ENCODE measurements around the gene MYH6.

Gene MYH6

DNA sequence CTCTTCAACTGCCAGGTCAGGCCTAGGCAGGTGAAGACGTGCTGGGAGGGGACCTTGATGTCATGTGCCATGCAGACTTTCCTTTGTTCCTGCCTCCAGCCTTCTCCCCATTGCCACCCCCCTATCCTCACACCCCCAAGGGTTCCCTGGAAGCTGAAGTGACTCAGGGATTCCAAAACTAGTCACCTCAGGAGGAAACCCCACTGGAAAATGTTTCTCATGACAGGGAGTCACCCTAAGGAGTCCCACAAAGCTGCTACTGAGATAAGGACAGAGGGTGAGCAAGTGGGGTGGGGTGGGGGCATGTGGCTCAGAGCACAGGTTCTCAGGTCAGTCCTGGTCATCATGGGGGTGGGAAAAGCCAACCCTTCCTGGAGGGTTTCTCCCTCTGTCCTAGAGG lies 37.9 kb downstream of the MYH6 start:
- Histone ChIP-seq H3K4ac (ENCODE audit: low read depth in 1 of 2, low read length in 2 of 2) (no peak overlapping the region), H4K8ac (ENCODE audit: low read length) (no peak overlapping the region), H4K91ac (ENCODE audit: low read length) (no peak overlapping the region), H3K79me1 (replicated peaks; ENCODE audit: low read length, poor library complexity, severe bottlenecking) (no peaks in the 10 kb centered on the region), H2BK5ac (ENCODE audit: low read depth, low read length, poor library complexity, severe bottlenecking) (no peak overlapping the region), H3K18ac (ENCODE audit: low read depth in 1 of 2, low read length in 2 of 2) (no peak overlapping the region), H3K4me1 (ENCODE audit: control insufficient read depth, insufficient read depth, low read depth, low read length) (peaks cover 9% of the 10 kb centered on the region), H3K27me3 (ENCODE audit: control insufficient read depth in 1 of 2, insufficient read depth in 1 of 2, low read length in 2 of 2) (peaks cover 52 to 62% of the 10 kb centered on the region in 2 experiments), H2BK15ac (ENCODE audit: low read depth, poor library complexity, severe bottlenecking) (no peak overlapping the region), H3K14ac (ENCODE audit: low read length in 2 of 2) (no peak overlapping the region), H3K27ac (ENCODE audit: low read length, poor library complexity, severe bottlenecking) (no peak overlapping the region), H2BK120ac (ENCODE audit: low read depth, low read length) (no peak overlapping the region), H3K23ac (ENCODE audit: low read length in 2 of 2) (no peak overlapping the region), H3K9ac (ENCODE audit: low read length) (no peak overlapping the region), H3K4me3 (ENCODE audit: insufficient read depth in 1 of 2, low read depth in 1 of 2, low read length in 2 of 2) (no peak overlapping the region), H2AFZ (ENCODE audit: low read depth, low read length) (no peak overlapping the region), H3K9me3 (ENCODE audit: control insufficient read depth, low read length) (no peaks in the 10 kb centered on the region), H2BK12ac (ENCODE audit: low read length in 2 of 2) (no peak overlapping the region), H2AK5ac (ENCODE audit: low read length, severe bottlenecking) (no peak overlapping the region), H3K4me2 (ENCODE audit: low read length, poor library complexity, severe bottlenecking) (no peak overlapping the region), H3K36me3 (ENCODE audit: control insufficient read depth in 1 of 2, insufficient read depth in 2 of 2, low read depth in 1 of 2, low read length in 2 of 2) (no peaks in the 10 kb centered on the region)
- WGBS = 31% methylated on average over 1 of the region's 1 CpG
- no peak for DNase-seq

DNA sequence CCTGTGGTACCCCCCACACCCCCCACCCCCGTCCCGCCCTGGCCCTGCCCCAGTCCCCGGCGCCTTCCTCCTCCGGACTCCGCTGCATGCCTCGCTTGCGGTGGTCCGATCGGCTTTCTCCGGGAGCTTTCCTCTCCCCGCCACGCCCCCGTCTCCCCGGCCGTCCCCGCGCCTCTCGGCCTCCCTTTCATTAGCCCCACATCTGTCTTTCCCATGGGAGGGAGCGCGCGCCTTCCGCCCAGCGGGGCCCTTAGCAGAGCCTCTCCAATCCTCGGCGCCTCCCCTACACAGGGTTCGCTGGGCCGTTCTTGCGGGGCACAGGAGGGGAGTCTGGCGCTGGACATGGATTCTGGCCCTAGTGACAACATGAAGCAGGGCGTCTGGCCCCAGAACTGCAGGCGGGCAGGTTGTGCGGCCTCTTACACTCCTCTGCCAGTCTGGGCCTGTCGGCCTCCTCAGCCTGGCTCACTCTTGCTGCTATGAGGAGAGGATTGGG lies 41.6 kb downstream of the MYH6 start:
- H2BK5ac ChIP-seq (ENCODE audit: low read depth, low read length, poor library complexity, severe bottlenecking) = peak overlapping the region; percentile 47
- H3K36me3 ChIP-seq (ENCODE audit: control insufficient read depth in 1 of 2, insufficient read depth in 2 of 2, low read depth in 1 of 2, low read length in 2 of 2) = no peaks in the 10 kb centered on the region
- no peak overlapping the region for H3K23ac ChIP-seq (ENCODE audit: low read length in 2 of 2)
- H3K27ac ChIP-seq (ENCODE audit: low read length, poor library complexity, severe bottlenecking) = peak overlapping the region; percentile 75
- peak overlapping the region; percentile 84 for H4K91ac ChIP-seq (ENCODE audit: low read length)
- peak overlapping the region; percentile 93 for H3K4me2 ChIP-seq (ENCODE audit: low read length, poor library complexity, severe bottlenecking)
- no peak overlapping the region for H3K4me3 ChIP-seq (ENCODE audit: insufficient read depth in 1 of 2, low read depth in 1 of 2, low read length in 2 of 2)
- no peaks in the 10 kb centered on the region for H3K9me3 ChIP-seq (ENCODE audit: control insufficient read depth, low read length)
- peak overlapping the region in 1 of 2 experiments; percentile 59 for H2BK12ac ChIP-seq (ENCODE audit: low read length in 2 of 2)
- H3K18ac ChIP-seq (ENCODE audit: low read depth in 1 of 2, low read length in 2 of 2) = peak overlapping the region; percentile 81 to 83
- peak overlapping the region; percentile 29 for H2BK15ac ChIP-seq (ENCODE audit: low read depth, poor library complexity, severe bottlenecking)
- H3K9ac ChIP-seq (ENCODE audit: low read length) = peak overlapping the region; percentile 78
- H3K27me3 ChIP-seq (ENCODE audit: control insufficient read depth in 1 of 2, insufficient read depth in 1 of 2, low read length in 2 of 2) = peaks cover 34 to 60% of the 10 kb centered on the region in 2 experiments
- H3K79me1 ChIP-seq (replicated peaks; ENCODE audit: low read length, poor library complexity, severe bottlenecking) = peaks cover 8% of the 10 kb centered on the region
- H2BK120ac ChIP-seq (ENCODE audit: low read depth, low read length) = peak overlapping the region; percentile 58
- H2AK5ac ChIP-seq (ENCODE audit: low read length, severe bottlenecking) = no peak overlapping the region
- 3% methylated on average over 34 of the region's 34 CpGs for WGBS
- peak overlapping the region; percentile 75 for H2AFZ ChIP-seq (ENCODE audit: low read depth, low read length)
- peak overlapping the region in 1 of 2 experiments; percentile 13 for H3K4ac ChIP-seq (ENCODE audit: low read depth in 1 of 2, low read length in 2 of 2)
- DNase-seq = peak; percentile 82
- H4K8ac ChIP-seq (ENCODE audit: low read length) = peak overlapping the region; percentile 85
- no peak overlapping the region for H3K14ac ChIP-seq (ENCODE audit: low read length in 2 of 2)
- peaks cover 16% of the 10 kb centered on the region for H3K4me1 ChIP-seq (ENCODE audit: control insufficient read depth, insufficient read depth, low read depth, low read length)

DNA sequence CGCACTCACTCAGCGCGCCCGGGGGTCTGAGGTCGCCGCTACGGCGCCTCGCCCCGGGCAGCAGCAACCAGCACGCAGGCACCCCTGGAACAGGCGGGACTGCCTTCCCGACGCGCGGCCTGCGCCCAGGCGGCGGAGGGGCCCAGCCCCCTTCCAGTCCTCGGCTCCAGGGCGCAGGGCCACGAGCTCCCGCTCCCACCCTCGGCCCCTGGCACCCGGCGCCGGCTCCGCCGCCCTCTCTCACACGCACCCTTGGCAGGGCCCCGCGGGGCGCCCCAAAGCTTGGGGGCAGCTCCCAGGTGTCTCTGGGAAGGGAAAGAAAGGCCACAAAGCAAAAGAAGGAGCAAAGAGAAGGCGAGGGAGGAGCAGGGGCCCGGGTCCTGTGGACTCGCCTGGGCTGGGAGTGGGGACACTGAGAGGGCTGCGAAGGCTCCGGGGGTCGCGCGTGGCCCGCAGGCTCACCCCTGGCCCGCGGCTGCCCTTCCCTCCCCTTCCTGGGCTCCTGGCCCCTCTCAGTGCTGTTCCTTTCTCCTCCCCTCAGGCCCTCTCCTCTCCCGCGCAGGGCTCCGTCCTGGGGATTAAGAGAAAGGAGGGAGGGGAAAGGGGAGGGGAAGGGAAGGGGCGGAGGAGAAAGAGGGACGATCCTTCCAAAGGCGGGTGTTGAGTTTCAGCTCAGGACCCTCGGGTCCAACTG lies 42.2 kb downstream of the MYH6 start:
- Histone ChIP-seq H3K79me1 (replicated peaks; ENCODE audit: low read length, poor library complexity, severe bottlenecking) (peaks cover 12% of the 10 kb centered on the region), H3K14ac (ENCODE audit: low read length in 2 of 2) (peak overlapping the region in 1 of 2 experiments; percentile 68), H3K9ac (ENCODE audit: low read length) (peak overlapping the region; percentile 92), H3K4me2 (ENCODE audit: low read length, poor library complexity, severe bottlenecking) (peak overlapping the region; percentile 93), H2BK120ac (ENCODE audit: low read depth, low read length) (peak overlapping the region; percentile 74), H3K23ac (ENCODE audit: low read length in 2 of 2) (peak overlapping the region in 1 of 2 experiments; percentile 32), H2BK12ac (ENCODE audit: low read length in 2 of 2) (peak overlapping the region in 1 of 2 experiments; percentile 75), H2AK5ac (ENCODE audit: low read length, severe bottlenecking) (no peak overlapping the region), H3K36me3 (ENCODE audit: control insufficient read depth in 1 of 2, insufficient read depth in 2 of 2, low read depth in 1 of 2, low read length in 2 of 2) (no peaks in the 10 kb centered on the region), H3K4me1 (ENCODE audit: control insufficient read depth, insufficient read depth, low read depth, low read length) (peaks cover 18% of the 10 kb centered on the region), H3K9me3 (ENCODE audit: control insufficient read depth, low read length) (no peaks in the 10 kb centered on the region), H2AFZ (ENCODE audit: low read depth, low read length) (peak overlapping the region; percentile 51), H3K4ac (ENCODE audit: low read depth in 1 of 2, low read length in 2 of 2) (peak overlapping the region; percentile 69 to 81), H4K8ac (ENCODE audit: low read length) (peak overlapping the region; percentile 39), H2BK15ac (ENCODE audit: low read depth, poor library complexity, severe bottlenecking) (peak overlapping the region; percentile 91), H3K27ac (ENCODE audit: low read length, poor library complexity, severe bottlenecking) (peak overlapping the region; percentile 18), H2BK5ac (ENCODE audit: low read depth, low read length, poor library complexity, severe bottlenecking) (peak overlapping the region; percentile 20), H3K18ac (ENCODE audit: low read depth in 1 of 2, low read length in 2 of 2) (peak overlapping the region; percentile 54 to 98), H3K4me3 (ENCODE audit: insufficient read depth in 1 of 2, low read depth in 1 of 2, low read length in 2 of 2) (peak overlapping the region; percentile 44 to 65), H3K27me3 (ENCODE audit: control insufficient read depth in 1 of 2, insufficient read depth in 1 of 2, low read length in 2 of 2) (peaks cover 28 to 55% of the 10 kb centered on the region in 2 experiments), H4K91ac (ENCODE audit: low read length) (peak overlapping the region; percentile 47)
- WGBS = under 1% methylated on average over 36 of the region's 51 CpGs
- DNase-seq = peak; percentile 85

DNA sequence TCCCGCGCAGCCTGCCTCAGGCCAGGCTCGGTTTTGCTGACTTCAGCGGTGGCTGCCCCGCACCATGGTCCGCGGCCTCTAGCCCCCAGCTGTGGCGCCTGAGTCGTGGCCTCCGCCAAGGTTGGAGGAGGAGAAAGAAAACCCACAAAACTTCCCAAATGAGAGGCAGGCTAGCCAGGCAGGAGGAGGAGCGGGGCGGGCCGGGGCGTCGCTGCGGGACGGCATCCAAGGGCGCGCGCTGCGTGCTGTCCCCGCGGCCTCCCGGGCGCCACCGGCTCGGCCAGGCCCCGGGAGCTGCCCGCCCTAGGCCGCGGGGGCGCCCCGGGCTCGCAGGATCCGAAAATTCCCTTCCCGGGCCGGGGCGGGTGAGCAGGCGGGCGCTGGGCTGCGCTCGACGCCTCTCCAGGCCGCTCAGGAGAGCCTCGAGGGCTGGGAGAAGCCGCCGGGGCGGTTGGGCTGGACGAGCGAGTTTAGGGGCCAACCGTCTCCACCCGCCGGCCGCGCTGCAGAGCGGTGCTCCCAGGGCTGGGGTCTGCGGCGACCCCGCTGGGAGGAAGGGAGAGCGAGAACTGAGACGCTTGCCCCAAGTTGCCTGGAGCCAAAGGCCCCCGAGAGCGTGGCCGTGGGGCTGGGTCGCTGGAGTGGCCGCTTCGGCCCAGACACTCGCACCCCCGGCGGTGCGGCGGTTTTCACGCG lies 42.9 kb downstream of the MYH6 start, which contains the start of gene EFS:
EFS (minus strand) TSS at position 137 of the 696 bp plus-strand sequence. CDS start 147 bp downstream, outside the sequence.
- peak within 1 kb of the TSS; percentile 39 for H4K8ac ChIP-seq (ENCODE audit: low read length)
- H3K27ac ChIP-seq (ENCODE audit: low read length, poor library complexity, severe bottlenecking) = peak within 1 kb of the TSS; percentile 18
- DNase-seq = peak; percentile 52
- H2AK5ac ChIP-seq (ENCODE audit: low read length, severe bottlenecking) = no peak within 1 kb of the TSS
- peak within 1 kb of the TSS; percentile 20 for H2BK5ac ChIP-seq (ENCODE audit: low read depth, low read length, poor library complexity, severe bottlenecking)
- peak within 1 kb of the TSS; percentile 74 for H2BK120ac ChIP-seq (ENCODE audit: low read depth, low read length)
- peaks cover 22 to 49% of the 10 kb centered on the region in 2 experiments for H3K27me3 ChIP-seq (ENCODE audit: control insufficient read depth in 1 of 2, insufficient read depth in 1 of 2, low read length in 2 of 2)
- H3K14ac ChIP-seq (ENCODE audit: low read length in 2 of 2) = peak within 1 kb of the TSS; percentile 81 to 83
- peaks cover 0 to 6% of the 10 kb centered on the region in 2 experiments for H3K36me3 ChIP-seq (ENCODE audit: control insufficient read depth in 1 of 2, insufficient read depth in 2 of 2, low read depth in 1 of 2, low read length in 2 of 2)
- peak within 1 kb of the TSS; percentile 92 for H3K9ac ChIP-seq (ENCODE audit: low read length)
- H4K91ac ChIP-seq (ENCODE audit: low read length) = peak within 1 kb of the TSS; percentile 47
- H3K4me1 ChIP-seq (ENCODE audit: control insufficient read depth, insufficient read depth, low read depth, low read length) = peaks cover 21% of the 10 kb centered on the region
- H2AFZ ChIP-seq (ENCODE audit: low read depth, low read length) = peak within 1 kb of the TSS; percentile 66
- peak within 1 kb of the TSS in 1 of 2 experiments; percentile 75 for H2BK12ac ChIP-seq (ENCODE audit: low read length in 2 of 2)
- no peaks in the 10 kb centered on the region for H3K9me3 ChIP-seq (ENCODE audit: control insufficient read depth, low read length)
- H3K79me1 ChIP-seq (replicated peaks; ENCODE audit: low read length, poor library complexity, severe bottlenecking) = peaks cover 19% of the 10 kb centered on the region
- 1% methylated on average over 46 of the region's 74 CpGs for WGBS
- peak within 1 kb of the TSS in 1 of 2 experiments; percentile 32 for H3K23ac ChIP-seq (ENCODE audit: low read length in 2 of 2)
- H2BK15ac ChIP-seq (ENCODE audit: low read depth, poor library complexity, severe bottlenecking) = peak within 1 kb of the TSS; percentile 91
- peak within 1 kb of the TSS; percentile 69 to 93 for H3K4ac ChIP-seq (ENCODE audit: low read depth in 1 of 2, low read length in 2 of 2)
- peak within 1 kb of the TSS; percentile 65 to 66 for H3K4me3 ChIP-seq (ENCODE audit: insufficient read depth in 1 of 2, low read depth in 1 of 2, low read length in 2 of 2)
- peak within 1 kb of the TSS; percentile 54 to 98 for H3K18ac ChIP-seq (ENCODE audit: low read depth in 1 of 2, low read length in 2 of 2)
- peak within 1 kb of the TSS; percentile 93 for H3K4me2 ChIP-seq (ENCODE audit: low read length, poor library complexity, severe bottlenecking)
